GM12891 (cell line): ENCODE measurements around the gene GPRIN2.

Source experiments
- PAX5 ChIP-seq: IDR thresholded peaks from 2 replicates; pipeline ENCODE4 v1.6.1; 2011; ENCODE audit warnings: low read length, moderate library complexity, mild to moderate bottlenecking; ENCODE audit not compliant: insufficient read depth, severe bottlenecking
- POLR2A ChIP-seq: IDR thresholded peaks from 2 replicates; pipeline ENCODE4 v1.6.1; 2011; ENCODE audit warnings: low read depth, low read length, control low read depth
- POLR2AphosphoS5 ChIP-seq: IDR thresholded peaks from 2 replicates; pipeline ENCODE4 v1.6.1; 2011; ENCODE audit warnings: low read depth, low read length, control low read depth
- POU2F2 ChIP-seq: IDR thresholded peaks from 2 replicates; pipeline ENCODE4 v1.6.1; 2011; ENCODE audit warnings: low read depth, mild to moderate bottlenecking, control low read depth, low read length, moderate library complexity
- SPI1 ChIP-seq: IDR thresholded peaks from 2 replicates; pipeline ENCODE4 v1.6.1; 2011; ENCODE audit warnings: low read depth, low read length, control low read depth
- TAF1 ChIP-seq: IDR thresholded peaks from 2 replicates; pipeline ENCODE4 v1.6.1; 2011; ENCODE audit warnings: low read depth, low read length, control low read depth

- no peak for TF ChIP-seq POLR2AphosphoS5
- TF ChIP-seq TAF1 = no peak
- no peak for TF ChIP-seq POLR2A
- no peak for TF ChIP-seq SPI1
- no peak for TF ChIP-seq POU2F2
- TF ChIP-seq PAX5 = no peak
Measured at GRCh38 chr10:46559231-46559671, 2.8 kb upstream of the GPRIN2 start.
